ENCODE measurements around the gene ICAM1.

ICAM1 gene

GRCh38 chr19:10321417-10321797 lies 50.5 kb downstream of the ICAM1 start:
- DNase-seq (ENCODE audit: low read depth in 2 of 2) = no peak

GRCh38 chr19:10321874-10322835 lies 51.2 kb downstream of the ICAM1 start:
- no peak for DNase-seq (ENCODE audit: low read depth in 2 of 2)

GRCh38 chr19:10325732-10326131 lies 54.8 kb downstream of the ICAM1 start:
- no peak for DNase-seq (ENCODE audit: low read depth in 2 of 2)

- no peak for DNase-seq (ENCODE audit: low read depth in 2 of 2)
Measured at GRCh38 chr19:10327793-10328192, 56.9 kb downstream of the ICAM1 start.

GRCh38 chr19:10328558-10329429 lies 57.9 kb downstream of the ICAM1 start:
- DNase-seq (ENCODE audit: low read depth in 2 of 2) = no peak

- no peak for DNase-seq (ENCODE audit: low read depth in 2 of 2)
Measured at GRCh38 chr19:10329555-10329954, 58.6 kb downstream of the ICAM1 start.

GRCh38 chr19:10332158-10332964 lies 61.4 kb downstream of the ICAM1 start:
- DNase-seq (ENCODE audit: low read depth in 2 of 2) = no peak

GRCh38 chr19:10332965-10333757 lies 62.2 kb downstream of the ICAM1 start, which contains the start of gene RAVER1:
TSS of gene RAVER1 (minus strand) at chr19:10333529. CDS start at chr19:10333507, 22 bp downstream.
- DNase-seq (ENCODE audit: low read depth in 2 of 2) = peak; percentile 98

- no peak for DNase-seq (ENCODE audit: low read depth in 2 of 2)
Measured at GRCh38 chr19:10333758-10334587, 63.1 kb downstream of the ICAM1 start.

GRCh38 chr19:10334588-10335351 lies 63.9 kb downstream of the ICAM1 start:
- peak in 1 of 2 donors; percentile 49 for DNase-seq (ENCODE audit: low read depth in 2 of 2)

GRCh38 chr19:10335352-10335985 lies 64.5 kb downstream of the ICAM1 start:
- DNase-seq (ENCODE audit: low read depth in 2 of 2) = no peak
